Vagina (tissue), 2 donors: Measurements from ENCODE around the gene C4orf54. TPM values are rescaled to one million over a fixed set of nuclear protein-coding genes. Genes with fewer than 3 reads are reported as not detected.

ENCODE experiments used
- DNase-seq, 2 donors: peaks; one replicate each; pipeline ENCODE4 v3.0.0-alpha.2; 2017; ENCODE audit errors: extremely low spot score in 2 of 2
- H3K27ac ChIP-seq: fragments of 200-600 bp; sonication (generic); one replicate; pipeline ENCODE4 v1.5.1; 2019
- H3K27me3 ChIP-seq: fragments of 200-600 bp; sonication (generic); one replicate; pipeline ENCODE4 v1.5.1; 2019
- H3K36me3 ChIP-seq, 2 donors: fragments of 200-600 bp; sonication (generic); one replicate each; pipeline ENCODE4 v1.5.1; 2017 to 2019
- H3K4me1 ChIP-seq: fragments of 200-600 bp; sonication (generic); one replicate; pipeline ENCODE4 v1.5.1; 2019
- H3K4me3 ChIP-seq, 2 donors: fragments of 200-600 bp; sonication (generic); 1 replicate in 1 of 2; 2 replicates in 1 of 2; pipeline ENCODE4 v1.5.1; 2016 to 2019
- H3K9me3 ChIP-seq: fragments of 200-600 bp; sonication (generic); one replicate; pipeline ENCODE4 v1.5.1; 2019
- CTCF ChIP-seq, 3 experiments: fragments of 450-650 bp in 2 of 3; fragments of 200-600 bp in 1 of 3; sonication (generic) in 1 of 3; IDR thresholded peaks; one replicate each; pipeline ENCODE4 v1.5.1; 2017 to 2019; ENCODE audit warnings: antibody characterized with exemption in 3 of 3, mild to moderate bottlenecking in 2 of 3, moderate library complexity in 2 of 3
- POLR2A ChIP-seq, 2 donors: fragments of 450-650 bp; IDR thresholded peaks; one replicate each; pipeline ENCODE4 v1.6.1; 2017; ENCODE audit warnings: antibody characterized with exemption in 2 of 2, mild to moderate bottlenecking in 2 of 2, moderate library complexity in 2 of 2
- POLR2AphosphoS5 ChIP-seq, 2 donors: sonication (generic); formaldehyde crosslinking; IDR thresholded peaks; one replicate each; pipeline ENCODE4 v1.9.0; 2017; ENCODE audit warnings: antibody characterized with exemption in 2 of 2, mild to moderate bottlenecking in 2 of 2, low read depth in 1 of 2; ENCODE audit not compliant: insufficient read depth in 1 of 2
- intact Hi-C: fragments of 100-400 bp; cut with DNase I; formaldehyde crosslinking; loops from one replicate; pipeline ENCODE4 v1.15.1; 2023
- total RNA-seq: library from RNA; depleted of rRNA; stranded (reverse); fragments of >200 nt; gene quantifications from one replicate; pipeline ENCODE4 v1.2.3, GENCODE V29; 2016

C4orf54 gene
- total RNA-seq, 1 donor from 2014 or later = not detected

DNA sequence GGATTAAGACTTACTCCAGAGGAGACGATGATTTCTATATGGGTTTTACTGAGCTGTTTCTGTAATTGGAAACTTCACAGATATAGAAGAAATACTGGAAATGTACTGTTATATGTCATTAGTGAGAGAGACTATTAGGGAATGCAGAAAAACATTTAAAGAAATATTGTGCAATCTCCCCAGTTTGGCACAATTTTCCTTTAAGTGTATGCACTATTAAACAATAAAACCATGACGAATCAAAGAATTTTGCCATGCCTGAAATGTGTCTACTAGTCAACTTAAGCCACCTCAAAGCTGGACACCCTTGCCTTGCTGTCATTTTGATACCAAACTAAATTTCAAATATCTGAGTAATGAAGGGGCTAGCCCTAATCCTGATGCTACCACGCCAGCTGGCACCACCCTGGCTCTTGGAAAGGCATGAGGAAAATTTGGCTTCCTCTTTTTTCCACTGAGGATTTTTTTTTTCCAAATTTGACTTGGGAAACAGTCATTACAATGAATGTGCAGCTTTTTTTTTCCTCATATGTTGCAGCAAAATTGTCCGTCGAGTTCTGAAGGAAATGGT lies 46.9 kb downstream of the C4orf54 start:
- no peak overlapping the region for H3K27ac ChIP-seq
- no peak overlapping the region for H3K4me3 ChIP-seq
- no peaks in the 10 kb centered on the region for H3K27me3 ChIP-seq
- TF ChIP-seq POLR2A (IDR thresholded peaks at IDR 0.05) = no peak
- no peak for TF ChIP-seq POLR2AphosphoS5 (IDR thresholded peaks at IDR 0.05; ENCODE audit: insufficient read depth in 1 of 2, low read depth in 1 of 2)
- TF ChIP-seq CTCF (IDR thresholded peaks at IDR 0.05) = no peak
- no peaks in the 10 kb centered on the region for H3K4me1 ChIP-seq
- no peak for DNase-seq
- intact Hi-C loops = no loop called here
- H3K9me3 ChIP-seq = no peaks in the 10 kb centered on the region
- no peaks in the 10 kb centered on the region for H3K36me3 ChIP-seq

- intact Hi-C loops = no loop called here
Measured at GRCh38 chr4:99608417-99608816, 49.2 kb downstream of the C4orf54 start.

More at GRCh38 chr4:99608417-99608816, 49.2 kb downstream of the C4orf54 start:
- no peaks in the 10 kb centered on the region for H3K27me3 ChIP-seq
- DNase-seq = no peak
- no peak for TF ChIP-seq POLR2A (IDR thresholded peaks at IDR 0.05)
- no peak for TF ChIP-seq POLR2AphosphoS5 (IDR thresholded peaks at IDR 0.05; ENCODE audit: insufficient read depth in 1 of 2, low read depth in 1 of 2)
- TF ChIP-seq CTCF (IDR thresholded peaks at IDR 0.05) = no peak
- no peak overlapping the region for H3K27ac ChIP-seq
- no peaks in the 10 kb centered on the region for H3K36me3 ChIP-seq
- no peaks in the 10 kb centered on the region for H3K9me3 ChIP-seq
- no peak overlapping the region for H3K4me3 ChIP-seq
- H3K4me1 ChIP-seq = no peaks in the 10 kb centered on the region

Other genes with a start within 250 kb of the C4orf54 start
- 11.8 TPM for gene ADH7, start 222.5 kb downstream of the C4orf54 start, total RNA-seq
- gene C4orf17, start 146.8 kb downstream of the C4orf54 start, total RNA-seq = not detected
- 1.2 TPM for gene TRMT10A, start 93.8 kb downstream of the C4orf54 start, total RNA-seq
- not detected for gene MTTP, start 83.0 kb downstream of the C4orf54 start, total RNA-seq
- 22.6 TPM for gene DAPP1, start 159.0 kb upstream of the C4orf54 start, total RNA-seq
- gene LAMTOR3, start 236.6 kb upstream of the C4orf54 start, total RNA-seq = 46.2 TPM